Measurements from ENCODE around the gene SMAD3. TPM values are rescaled to one million over a fixed set of nuclear protein-coding genes. Genes with fewer than 3 reads are reported as not detected.

SMAD3 gene
- total RNA-seq, 4 donors from 2014 or later, result 21.2 to 32.3 (median 24.2) TPM

DNA sequence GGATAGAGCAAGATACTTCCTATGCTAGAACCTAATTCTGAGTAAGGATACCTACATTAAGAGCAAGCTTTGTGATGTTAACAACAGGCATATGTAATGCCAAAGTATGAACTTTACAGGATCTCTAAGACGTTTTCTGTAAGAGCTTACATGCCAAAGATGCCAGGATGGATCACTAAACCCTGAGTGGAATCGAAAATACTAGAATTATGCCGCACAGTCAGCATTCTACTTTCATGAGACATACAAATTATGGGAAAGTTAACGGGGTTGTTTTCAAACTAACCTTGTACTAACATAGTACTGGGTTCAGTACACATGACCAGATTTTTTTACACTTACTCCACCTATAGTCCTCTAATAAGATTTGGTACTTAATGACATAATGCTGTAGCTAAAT is 134.0 kb downstream of the SMAD3 start:
- DNase-seq (ENCODE audit: extremely low spot score), result no peak
- 93% methylated on average over 4 of the region's 4 CpGs for WGBS
- Histone ChIP-seq H3K27me3 (no peaks in the 10 kb centered on the region), H3K27ac (replicated peaks in 1 of 4) (no peak overlapping the region), H3K4me3 (no peak overlapping the region), H3K9me3 (no peaks in the 10 kb centered on the region), H3K4me1 (peaks cover 18 to 30% (median 26%) of the 10 kb centered on the region in 4 donors), H3K36me3 (peaks cover 0 to 27% (median 12%) of the 10 kb centered on the region in 4 donors)
- TF ChIP-seq EP300 (IDR thresholded peaks at IDR 0.05) (no peak), POLR2AphosphoS5 (IDR thresholded peaks at IDR 0.05) (no peak), POLR2A (IDR thresholded peaks at IDR 0.05; ENCODE audit: low read depth) (no peak)
- TF ChIP-seq, protein P1, sequence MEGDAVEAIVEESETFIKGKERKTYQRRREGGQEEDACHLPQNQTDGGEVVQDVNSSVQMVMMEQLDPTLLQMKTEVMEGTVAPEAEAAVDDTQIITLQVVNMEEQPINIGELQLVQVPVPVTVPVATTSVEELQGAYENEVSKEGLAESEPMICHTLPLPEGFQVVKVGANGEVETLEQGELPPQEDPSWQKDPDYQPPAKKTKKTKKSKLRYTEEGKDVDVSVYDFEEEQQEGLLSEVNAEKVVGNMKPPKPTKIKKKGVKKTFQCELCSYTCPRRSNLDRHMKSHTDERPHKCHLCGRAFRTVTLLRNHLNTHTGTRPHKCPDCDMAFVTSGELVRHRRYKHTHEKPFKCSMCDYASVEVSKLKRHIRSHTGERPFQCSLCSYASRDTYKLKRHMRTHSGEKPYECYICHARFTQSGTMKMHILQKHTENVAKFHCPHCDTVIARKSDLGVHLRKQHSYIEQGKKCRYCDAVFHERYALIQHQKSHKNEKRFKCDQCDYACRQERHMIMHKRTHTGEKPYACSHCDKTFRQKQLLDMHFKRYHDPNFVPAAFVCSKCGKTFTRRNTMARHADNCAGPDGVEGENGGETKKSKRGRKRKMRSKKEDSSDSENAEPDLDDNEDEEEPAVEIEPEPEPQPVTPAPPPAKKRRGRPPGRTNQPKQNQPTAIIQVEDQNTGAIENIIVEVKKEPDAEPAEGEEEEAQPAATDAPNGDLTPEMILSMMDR (IDR thresholded peaks at IDR 0.05), result no peak
- intact Hi-C loops (cut with DNase I), result loop anchor here (5.0 kb wide), 1 partner anchor 53 kb away; the partner anchor contains the start of genes AAGAB and IQCH

DNA sequence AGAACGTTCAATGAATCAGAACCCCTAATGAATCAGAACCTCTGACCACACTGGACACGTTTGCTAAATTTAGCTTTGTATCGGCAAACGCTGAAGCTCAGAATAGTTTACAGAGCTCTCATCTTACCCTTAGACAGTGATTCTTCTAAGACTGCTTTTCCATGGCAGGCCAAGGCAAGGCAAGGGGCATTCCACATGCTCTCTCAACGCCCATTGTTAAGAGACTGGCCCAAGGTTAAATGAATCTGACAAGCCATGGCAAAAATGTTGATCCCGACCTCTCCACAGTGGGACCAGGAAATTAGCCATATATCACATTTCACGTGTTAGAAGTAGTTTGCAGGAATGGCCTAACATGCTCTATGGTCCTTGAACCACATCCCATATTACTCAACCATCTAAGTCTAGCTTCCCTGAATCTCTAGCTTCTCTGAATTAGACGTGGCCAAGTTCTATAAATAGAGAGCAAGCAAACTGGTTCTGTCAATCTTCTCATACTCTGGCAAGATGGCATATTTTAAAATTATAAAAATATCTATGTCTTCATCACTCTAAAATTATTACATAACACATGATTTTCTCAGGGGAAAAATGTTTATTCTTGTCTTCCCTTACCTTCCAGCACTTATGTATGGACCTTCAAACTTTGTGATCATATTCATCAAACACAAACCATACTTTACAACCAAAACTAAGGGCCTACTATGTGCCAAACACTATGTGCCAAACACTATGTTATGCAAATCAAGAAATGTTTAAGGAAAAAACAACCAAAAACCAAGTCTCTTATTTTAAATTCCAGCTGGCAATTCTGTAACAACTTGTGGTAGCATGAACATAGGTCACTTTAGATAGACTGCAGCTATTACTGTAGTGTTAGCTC is 134.7 kb downstream of the SMAD3 start:
- H3K27me3 ChIP-seq, result no peaks in the 10 kb centered on the region
- intact Hi-C loops (cut with DNase I), result loop anchor here (5.0 kb wide), 1 partner anchor 52 kb away; the partner anchor contains the start of genes AAGAB and IQCH
- peaks cover 0 to 34% (median 12%) of the 10 kb centered on the region in 4 donors for H3K36me3 ChIP-seq
- 67% methylated on average over 8 of the region's 8 CpGs for WGBS
- H3K9me3 ChIP-seq, result no peaks in the 10 kb centered on the region
- TF ChIP-seq POLR2AphosphoS5 (IDR thresholded peaks at IDR 0.05), result no peak
- no peak for TF ChIP-seq POLR2A (IDR thresholded peaks at IDR 0.05; ENCODE audit: low read depth)
- TF ChIP-seq, protein P1 (IDR thresholded peaks at IDR 0.05), result no peak
- TF ChIP-seq EP300 (IDR thresholded peaks at IDR 0.05), result no peak
- H3K4me1 ChIP-seq, result peaks cover 11 to 23% (median 19%) of the 10 kb centered on the region in 4 donors
- DNase-seq (ENCODE audit: extremely low spot score), result no peak
- H3K4me3 ChIP-seq, result no peak overlapping the region
- H3K27ac ChIP-seq (replicated peaks in 1 of 4), result no peak overlapping the region

DNA sequence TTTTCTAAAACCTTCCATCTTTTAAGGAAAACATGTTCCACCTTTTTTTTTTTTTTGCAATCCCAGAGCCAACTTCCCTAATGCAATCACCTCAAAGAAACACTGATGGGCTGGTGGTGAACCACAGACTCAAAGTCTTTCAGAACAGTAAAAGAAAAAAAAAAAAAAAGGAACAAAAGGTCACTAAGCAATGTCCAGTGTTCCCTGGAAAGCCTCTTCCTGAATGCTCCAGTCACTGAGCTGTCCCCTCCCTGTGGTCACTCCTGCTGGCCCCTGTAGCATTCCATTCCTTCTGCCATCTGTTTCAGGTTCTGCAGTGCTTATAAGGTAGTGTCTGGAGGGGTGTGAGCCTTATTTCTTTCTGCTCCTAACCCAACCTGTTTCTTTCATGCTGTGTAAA is 135.7 kb downstream of the SMAD3 start:
- peaks cover 11 to 17% (median 14%) of the 10 kb centered on the region in 4 donors for H3K4me1 ChIP-seq
- intact Hi-C loops (cut with DNase I), result no loop called here
- TF ChIP-seq POLR2A (IDR thresholded peaks at IDR 0.05; ENCODE audit: low read depth), result no peak
- no peak for TF ChIP-seq POLR2AphosphoS5 (IDR thresholded peaks at IDR 0.05)
- TF ChIP-seq, protein P1 (IDR thresholded peaks at IDR 0.05), result no peak
- TF ChIP-seq EP300 (IDR thresholded peaks at IDR 0.05), result no peak
- no peaks in the 10 kb centered on the region for H3K9me3 ChIP-seq
- DNase-seq (ENCODE audit: extremely low spot score), result no peak
- peaks cover 0 to 38% (median 12%) of the 10 kb centered on the region in 4 donors for H3K36me3 ChIP-seq
- H3K27me3 ChIP-seq, result no peaks in the 10 kb centered on the region
- H3K4me3 ChIP-seq, result no peak overlapping the region
- H3K27ac ChIP-seq (replicated peaks in 1 of 4), result no peak overlapping the region

DNA sequence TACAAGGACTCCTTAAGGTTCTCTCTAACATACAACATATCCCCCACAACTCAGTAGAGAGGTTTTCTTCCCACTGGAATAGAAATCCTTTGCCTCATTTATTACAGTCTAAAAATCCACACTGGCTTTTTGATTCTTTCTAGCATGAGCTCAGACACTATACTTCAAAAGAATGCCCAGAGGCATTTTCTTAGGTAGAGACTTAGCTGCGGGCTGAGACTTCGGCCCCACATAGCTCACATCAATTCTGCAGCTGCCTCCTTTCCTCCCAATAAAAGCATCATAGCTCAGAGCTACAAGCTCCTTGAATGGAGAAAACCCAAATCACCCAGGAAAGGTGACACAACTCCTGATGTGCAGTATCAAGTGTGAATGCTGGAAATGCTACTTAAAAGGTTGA is 136.7 kb downstream of the SMAD3 start:
- no peak for DNase-seq (ENCODE audit: extremely low spot score)
- peaks cover 8 to 17% (median 13%) of the 10 kb centered on the region in 4 donors for H3K4me1 ChIP-seq
- H3K27ac ChIP-seq (replicated peaks in 1 of 4), result no peak overlapping the region
- peaks cover 0 to 38% (median 16%) of the 10 kb centered on the region in 4 donors for H3K36me3 ChIP-seq
- H3K9me3 ChIP-seq, result no peaks in the 10 kb centered on the region
- intact Hi-C loops (cut with DNase I), result no loop called here
- H3K4me3 ChIP-seq, result no peak overlapping the region
- TF ChIP-seq EP300 (IDR thresholded peaks at IDR 0.05), result no peak
- no peak for TF ChIP-seq POLR2AphosphoS5 (IDR thresholded peaks at IDR 0.05)
- TF ChIP-seq, protein P1 (IDR thresholded peaks at IDR 0.05), result no peak
- no peak for TF ChIP-seq POLR2A (IDR thresholded peaks at IDR 0.05; ENCODE audit: low read depth)
- WGBS, result 94% methylated on average over 2 of the region's 2 CpGs
- no peaks in the 10 kb centered on the region for H3K27me3 ChIP-seq

Data from esophagus muscularis mucosa (tissue), 4 donors.